Measurements from ENCODE around the gene ATP5PD.
A peak's percentile ranks its signal among the peaks of the same experiment; 100 is the strongest.
"Not testable (repeated sequence)": the region's sequence is repeated elsewhere in the genome, so short reads cannot be mapped to it uniquely, and the experiment has no call there.

The ATP5PD gene

GRCh38 chr17:75024686-75025397, 21.9 kb downstream of the ATP5PD start:
- no peak for DNase-seq (ENCODE audit: low read depth in 2 of 2)

- no peak for DNase-seq (ENCODE audit: low read depth in 2 of 2)
These were observed 26.2 kb downstream of the ATP5PD start for GRCh38 chr17:75020331-75021110.

- DNase-seq (ENCODE audit: low read depth in 2 of 2), result no peak
These were observed 27.1 kb downstream of the ATP5PD start for GRCh38 chr17:75019710-75020109.

- no peak for DNase-seq (ENCODE audit: low read depth in 2 of 2)
These were observed 27.6 kb downstream of the ATP5PD start for GRCh38 chr17:75019146-75019545.

- no peak for DNase-seq (ENCODE audit: low read depth in 2 of 2)
These were observed 33.6 kb downstream of the ATP5PD start for GRCh38 chr17:75013092-75013559.

- peak; percentile 65 to 73 for DNase-seq (ENCODE audit: low read depth in 2 of 2)
These were observed 34.2 kb downstream of the ATP5PD start, which contains the start of gene MRPL58 for GRCh38 chr17:75012346-75013091. TSS of gene MRPL58 (plus strand) at chr17:75012670. CDS start at chr17:75012687, 17 bp downstream.

GRCh38 chr17:75012096-75012345, 34.7 kb downstream of the ATP5PD start:
- no peak for DNase-seq (ENCODE audit: low read depth in 2 of 2)

GRCh38 chr17:75011401-75012095, 35.2 kb downstream of the ATP5PD start:
- no peak for DNase-seq (ENCODE audit: low read depth in 2 of 2)

- DNase-seq (ENCODE audit: low read depth in 2 of 2), result no peak
These were observed 35.9 kb downstream of the ATP5PD start for GRCh38 chr17:75010683-75011400.

GRCh38 chr17:75009139-75009724, 37.5 kb downstream of the ATP5PD start:
- DNase-seq (ENCODE audit: low read depth in 2 of 2), result no peak

GRCh38 chr17:75008373-75008772, 38.4 kb downstream of the ATP5PD start:
- no peak for DNase-seq (ENCODE audit: low read depth in 2 of 2)

GRCh38 chr17:75006653-75007052, 40.1 kb downstream of the ATP5PD start:
- DNase-seq (ENCODE audit: low read depth in 2 of 2), result no peak

GRCh38 chr17:75006084-75006483, 40.7 kb downstream of the ATP5PD start:
- not testable (repeated sequence) for DNase-seq (ENCODE audit: low read depth in 2 of 2)

- DNase-seq (ENCODE audit: low read depth in 2 of 2), result no peak
These were observed 41.5 kb downstream of the ATP5PD start for GRCh38 chr17:75005291-75005690.

GRCh38 chr17:75004371-75004770, 42.4 kb downstream of the ATP5PD start:
- no peak for DNase-seq (ENCODE audit: low read depth in 2 of 2)

GRCh38 chr17:75003957-75004355, 42.8 kb downstream of the ATP5PD start:
- no peak for DNase-seq (ENCODE audit: low read depth in 2 of 2)

GRCh38 chr17:75003070-75003956, 43.5 kb downstream of the ATP5PD start:
- no peak for DNase-seq (ENCODE audit: low read depth in 2 of 2)

- no peak for DNase-seq (ENCODE audit: low read depth in 2 of 2)
These were observed 44.6 kb downstream of the ATP5PD start for GRCh38 chr17:75001915-75002843.

GRCh38 chr17:74999523-74999922, 47.2 kb downstream of the ATP5PD start:
- DNase-seq (ENCODE audit: low read depth in 2 of 2), result no peak
